GM21529 (cell line): ENCODE measurements around the gene ANKRD27.
"Not testable (repeated sequence)": the region's sequence is repeated elsewhere in the genome, so short reads cannot be mapped to it uniquely, and the experiment has no call there.

ENCODE experiments used
- ATAC-seq: cut with Tn5 transposase; IDR thresholded peaks from one replicate; pipeline ENCODE4 v1.9.1; 2021; ENCODE audit not compliant: unreplicated experiment

The ANKRD27 gene

GRCh38 chr19:32653599-32653915, 21.4 kb downstream of the ANKRD27 start:
- ATAC-seq, result no peak

GRCh38 chr19:32652894-32653598, 21.9 kb downstream of the ANKRD27 start:
- no peak for ATAC-seq

- ATAC-seq, result not testable (repeated sequence)
These were observed 22.6 kb downstream of the ANKRD27 start for GRCh38 chr19:32652331-32652730.

GRCh38 chr19:32651729-32652140, 23.2 kb downstream of the ANKRD27 start:
- ATAC-seq, result no peak

GRCh38 chr19:32650671-32651070, 24.3 kb downstream of the ANKRD27 start:
- ATAC-seq, result no peak

- no peak for ATAC-seq
These were observed 25.2 kb downstream of the ANKRD27 start for GRCh38 chr19:32649751-32650150.

GRCh38 chr19:32647361-32647760, 27.6 kb downstream of the ANKRD27 start:
- ATAC-seq, result no peak

GRCh38 chr19:32646556-32646955, 28.4 kb downstream of the ANKRD27 start:
- no peak for ATAC-seq

GRCh38 chr19:32642771-32643170, 32.2 kb downstream of the ANKRD27 start:
- ATAC-seq, result no peak

GRCh38 chr19:32638625-32639024, 36.4 kb downstream of the ANKRD27 start:
- ATAC-seq, result no peak

- ATAC-seq, result no peak
These were observed 37.5 kb downstream of the ANKRD27 start for GRCh38 chr19:32637480-32637879.

- no peak for ATAC-seq
These were observed 43.6 kb downstream of the ANKRD27 start for GRCh38 chr19:32631381-32631780.

- no peak for ATAC-seq
These were observed 44.6 kb downstream of the ANKRD27 start for GRCh38 chr19:32630338-32630737.

GRCh38 chr19:32627714-32628270, 47.2 kb downstream of the ANKRD27 start:
- ATAC-seq, result no peak

- ATAC-seq, result no peak
These were observed 48.0 kb downstream of the ANKRD27 start for GRCh38 chr19:32626969-32627368.

- ATAC-seq, result no peak
These were observed 50.6 kb downstream of the ANKRD27 start for GRCh38 chr19:32624410-32624809.

GRCh38 chr19:32622002-32622401, 53.0 kb downstream of the ANKRD27 start:
- no peak for ATAC-seq

- no peak for ATAC-seq
These were observed 55.8 kb downstream of the ANKRD27 start for GRCh38 chr19:32619051-32619685.

GRCh38 chr19:32615569-32615968, 59.4 kb downstream of the ANKRD27 start:
- no peak for ATAC-seq

- ATAC-seq, result no peak
These were observed 60.1 kb downstream of the ANKRD27 start for GRCh38 chr19:32614916-32615315.

GRCh38 chr19:32613008-32613407, 62.0 kb downstream of the ANKRD27 start:
- ATAC-seq, result no peak

GRCh38 chr19:32611161-32611560, 63.8 kb downstream of the ANKRD27 start:
- no peak for ATAC-seq

- no peak for ATAC-seq
These were observed 67.5 kb downstream of the ANKRD27 start for GRCh38 chr19:32607479-32607878.
